ENCODE measurements around the gene GPT2.

The GPT2 gene

DNA sequence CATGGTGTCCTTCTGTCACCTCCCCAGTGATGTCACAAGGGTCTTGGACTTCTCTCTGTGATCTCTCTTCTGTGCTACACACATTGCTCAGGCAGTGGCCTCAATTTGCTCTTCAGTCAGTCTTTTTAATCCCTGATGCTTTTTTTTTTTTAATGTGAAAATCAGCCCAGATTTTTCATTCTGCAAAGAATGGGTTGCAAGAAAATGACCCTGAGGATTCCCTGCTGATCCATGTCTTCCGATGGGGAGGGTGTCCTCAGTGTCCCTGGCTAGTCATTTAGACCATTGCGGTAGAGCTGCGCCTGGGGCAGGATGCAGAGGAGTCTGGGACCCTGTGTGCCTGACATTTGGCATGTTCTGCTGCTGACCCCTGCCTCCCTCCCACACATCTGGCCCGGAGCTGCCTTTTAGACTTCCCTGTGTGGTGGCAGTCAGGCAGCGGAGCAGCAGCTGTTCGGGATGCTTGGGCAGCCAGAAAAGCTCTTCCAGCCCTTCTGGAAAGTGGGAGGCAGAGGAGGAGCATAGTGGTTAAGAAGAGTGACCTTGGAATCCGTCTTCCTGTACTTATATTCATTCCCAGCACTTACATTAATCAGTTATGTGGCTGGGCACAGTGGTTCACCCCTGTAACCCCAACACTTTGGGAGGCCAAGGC is 12.3 kb downstream of the GPT2 start:
- no peak for DNase-seq (ENCODE audit: low read depth)

GRCh38 chr16:46897471-46897870 is 13.3 kb downstream of the GPT2 start:
- no peak for DNase-seq (ENCODE audit: low read depth)

DNA sequence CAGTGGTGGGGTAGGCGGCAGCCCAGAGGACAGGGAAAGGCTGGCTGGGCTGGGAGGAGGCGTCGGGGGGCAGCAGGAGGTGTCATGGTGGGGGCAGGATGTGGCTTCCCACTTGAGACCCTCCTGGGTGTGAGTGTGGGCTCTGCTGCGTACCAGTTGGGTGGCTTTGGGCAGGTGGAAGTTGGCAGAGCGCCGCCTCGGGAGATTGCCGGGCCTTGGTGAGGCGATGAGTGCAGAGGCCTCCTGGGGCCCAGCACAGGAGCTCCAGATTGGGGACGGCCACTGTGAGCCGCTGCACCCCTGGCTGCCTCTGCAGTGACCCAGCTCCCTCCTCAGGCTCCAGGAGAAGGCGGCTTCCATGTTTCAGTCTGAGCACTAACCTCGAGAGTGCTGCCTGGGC is 13.8 kb downstream of the GPT2 start:
- DNase-seq (ENCODE audit: low read depth): no peak

- DNase-seq (ENCODE audit: low read depth): no peak
Measured at GRCh38 chr16:46899443-46900143, 15.4 kb downstream of the GPT2 start.

DNA sequence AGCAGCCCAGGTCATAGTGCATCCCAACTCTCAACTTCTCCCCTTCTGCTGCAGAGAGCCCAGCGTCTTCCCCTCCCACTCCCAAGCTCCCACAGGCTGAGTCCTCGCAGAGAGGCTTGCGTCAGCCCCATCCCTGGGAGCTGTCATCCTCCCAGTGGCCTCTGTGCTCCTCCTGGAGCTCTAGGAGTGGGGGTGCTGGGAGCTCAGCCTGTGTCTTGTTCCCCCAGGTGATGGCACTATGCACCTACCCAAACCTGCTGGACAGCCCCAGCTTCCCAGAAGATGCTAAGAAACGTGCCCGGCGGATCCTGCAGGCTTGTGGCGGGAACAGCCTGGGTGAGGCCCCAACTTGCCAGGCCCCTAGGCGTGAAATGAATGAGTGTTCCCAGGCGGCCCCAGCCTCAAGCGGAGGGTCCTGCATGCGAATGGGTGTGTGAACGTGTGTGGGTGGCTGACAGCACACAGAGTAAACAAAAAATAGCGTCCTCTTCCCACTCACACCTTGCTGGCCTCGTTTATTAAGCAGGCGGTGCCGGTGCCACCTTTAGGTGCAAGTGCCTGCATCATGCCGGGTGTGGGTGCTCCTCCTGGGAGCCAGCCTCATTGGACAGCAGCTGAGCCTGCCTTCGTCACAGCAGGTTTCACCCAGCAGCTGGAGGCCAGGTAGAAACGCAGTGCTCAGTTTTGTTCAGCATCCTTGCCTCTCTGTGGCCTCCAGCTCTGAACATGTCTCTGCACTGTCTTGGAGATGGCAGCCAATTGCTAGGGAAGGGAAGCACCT is 16.5 kb downstream of the GPT2 start:
- DNase-seq (ENCODE audit: low read depth): no peak

DNA sequence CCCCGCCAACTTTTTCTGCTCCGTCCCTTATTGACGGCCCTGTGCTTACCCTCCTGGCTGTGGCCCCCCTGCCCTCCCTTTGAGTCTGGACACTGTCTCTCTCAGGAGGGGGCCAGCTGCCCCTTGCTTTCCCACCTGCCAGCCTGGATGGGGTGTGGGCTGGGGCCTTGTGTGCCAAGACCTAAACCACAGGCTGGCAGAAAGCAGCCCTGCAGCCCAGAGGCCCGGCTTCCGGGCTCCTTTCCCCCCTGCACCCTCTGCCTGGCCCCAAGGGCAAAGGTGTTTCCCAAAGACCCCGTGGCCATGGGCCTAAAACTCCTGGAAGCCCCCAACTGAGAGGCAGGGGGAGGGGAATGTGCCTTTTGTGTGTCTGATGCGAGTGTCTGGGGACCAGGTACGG is 17.5 kb downstream of the GPT2 start:
- no peak for DNase-seq (ENCODE audit: low read depth)

- no peak for DNase-seq (ENCODE audit: low read depth)
Measured at GRCh38 chr16:46903255-46903905, 19.2 kb downstream of the GPT2 start.

GRCh38 chr16:46904471-46904870 is 20.3 kb downstream of the GPT2 start:
- DNase-seq (ENCODE audit: low read depth): no peak

- DNase-seq (ENCODE audit: low read depth): no peak
Measured at GRCh38 chr16:46906360-46907060, 22.3 kb downstream of the GPT2 start.

DNA sequence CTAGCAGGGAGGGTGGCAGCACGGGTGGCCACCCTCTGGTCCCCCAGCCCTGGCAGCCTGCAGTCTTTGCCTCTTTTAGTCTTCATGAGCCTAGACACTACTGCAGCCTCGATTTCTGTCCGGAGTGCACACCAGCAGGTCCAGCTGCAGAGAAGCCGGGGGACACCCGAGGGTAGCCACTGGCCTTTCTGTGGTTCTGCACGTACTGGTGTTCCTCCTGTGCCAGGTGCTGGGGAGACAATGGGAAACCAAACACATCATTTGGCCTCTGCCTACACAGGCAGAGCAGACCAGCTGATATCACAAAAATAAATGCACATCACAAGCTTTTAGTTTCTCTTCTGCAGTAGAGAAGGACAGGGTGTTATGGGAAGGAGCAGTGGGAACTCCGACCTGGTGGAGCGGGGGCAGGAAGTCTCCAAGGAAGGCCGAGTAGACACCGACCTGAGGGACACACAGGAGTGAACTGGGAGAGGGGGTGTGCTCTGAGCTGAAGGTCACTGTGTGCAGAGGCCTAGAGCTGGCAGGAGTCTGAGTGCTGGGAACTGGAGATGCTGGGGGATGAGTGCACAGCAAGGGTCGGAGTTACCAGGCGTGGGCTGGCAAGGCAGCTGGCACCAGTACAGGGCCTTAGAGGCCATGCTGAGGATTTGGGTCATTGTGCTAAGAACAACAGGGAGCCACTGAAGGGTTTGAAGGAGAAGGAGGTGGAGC is 23.1 kb downstream of the GPT2 start:
- DNase-seq (ENCODE audit: low read depth): no peak

- peak; percentile 12 for DNase-seq (ENCODE audit: low read depth)
Measured at GRCh38 chr16:46908540-46909372, 24.6 kb downstream of the GPT2 start.

DNA sequence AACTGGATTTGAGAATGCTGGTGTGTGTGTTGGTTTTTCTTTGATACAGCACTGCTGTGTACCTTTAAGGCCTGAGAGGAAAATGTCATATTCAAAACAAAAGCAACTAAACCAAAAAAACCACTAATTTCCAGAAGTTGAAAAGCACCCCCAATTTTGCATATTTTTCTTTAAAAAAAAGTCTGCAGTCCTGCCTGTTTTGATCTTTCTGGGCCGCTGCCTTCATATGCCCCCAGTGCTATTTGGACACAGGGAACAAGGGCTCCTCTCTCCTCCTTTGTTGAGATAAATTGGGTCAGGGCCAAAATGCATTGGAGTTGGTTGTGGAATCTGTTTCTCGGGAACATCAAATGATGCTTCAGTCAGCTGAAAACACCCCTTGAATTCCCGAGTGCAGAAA is 26.9 kb downstream of the GPT2 start:
- DNase-seq (ENCODE audit: low read depth): no peak

DNA sequence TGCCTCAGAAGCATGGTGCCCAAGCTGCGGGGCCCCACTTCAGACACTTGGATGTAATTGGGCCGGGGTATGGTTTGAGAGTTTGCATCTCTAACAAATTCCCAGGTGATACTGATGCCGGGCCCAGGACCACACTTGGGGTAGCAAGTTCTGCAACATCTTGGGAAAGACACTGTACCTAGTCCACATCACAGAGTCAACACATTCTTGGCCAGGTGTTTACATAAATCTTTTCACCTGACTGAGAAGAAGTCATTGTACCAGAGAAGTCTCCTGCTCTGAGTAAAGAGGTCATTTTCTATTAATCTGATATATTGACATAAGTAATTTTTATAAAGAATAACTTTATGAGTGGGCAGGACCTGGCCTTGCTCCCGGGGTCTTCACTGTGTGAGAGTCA is 27.5 kb downstream of the GPT2 start:
- no peak for DNase-seq (ENCODE audit: low read depth)

DNA sequence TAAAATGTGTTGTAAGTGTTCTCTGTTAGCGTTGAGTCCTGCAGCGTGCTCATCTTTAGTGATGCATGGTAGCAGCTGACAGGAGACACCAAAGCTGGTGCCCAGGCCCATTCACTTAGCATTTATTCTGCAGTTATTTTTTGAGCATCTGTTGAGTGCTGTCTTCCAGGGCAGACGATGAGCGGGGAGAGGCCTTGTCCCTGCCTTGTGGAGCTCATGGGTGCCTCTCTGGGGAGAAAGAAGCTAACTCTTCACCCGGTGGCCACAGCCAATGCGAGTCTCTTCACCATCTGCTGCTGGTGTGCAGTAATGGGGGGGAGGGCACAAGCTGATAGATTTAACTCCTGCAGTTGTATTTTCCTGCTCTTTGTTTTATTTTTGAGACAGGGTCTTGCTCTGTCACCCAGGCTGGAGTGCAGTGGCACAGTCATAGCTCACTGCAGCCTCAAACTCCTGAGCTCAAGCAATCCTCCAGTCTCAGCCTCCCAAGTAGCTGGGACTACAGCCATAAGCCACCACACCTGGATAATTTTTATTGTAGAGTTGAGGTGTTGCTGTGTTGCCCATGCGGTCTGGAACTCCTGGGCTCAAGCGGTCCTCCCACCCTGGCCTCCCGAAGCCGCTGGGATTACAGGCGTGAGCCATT is 30.5 kb downstream of the GPT2 start:
- DNase-seq (ENCODE audit: low read depth): no peak

GRCh38 chr16:46915483-46916025 is 31.4 kb downstream of the GPT2 start:
- DNase-seq (ENCODE audit: low read depth): no peak

- DNase-seq (ENCODE audit: low read depth): no peak
Measured at GRCh38 chr16:46916980-46917379, 32.8 kb downstream of the GPT2 start.

GRCh38 chr16:46918400-46918799 is 34.2 kb downstream of the GPT2 start:
- DNase-seq (ENCODE audit: low read depth): no peak

- no peak for DNase-seq (ENCODE audit: low read depth)
Measured at GRCh38 chr16:46918905-46919792, 35.0 kb downstream of the GPT2 start.
